Measurements from ENCODE around the gene ERN1. TPM values are rescaled to one million over a fixed set of nuclear protein-coding genes. Genes with fewer than 3 reads are reported as not detected.

The ERN1 gene
- total and polyA plus RNA-seq, 2 experiments from 2014 or later, result 10.3 to 16.5 TPM

DNA sequence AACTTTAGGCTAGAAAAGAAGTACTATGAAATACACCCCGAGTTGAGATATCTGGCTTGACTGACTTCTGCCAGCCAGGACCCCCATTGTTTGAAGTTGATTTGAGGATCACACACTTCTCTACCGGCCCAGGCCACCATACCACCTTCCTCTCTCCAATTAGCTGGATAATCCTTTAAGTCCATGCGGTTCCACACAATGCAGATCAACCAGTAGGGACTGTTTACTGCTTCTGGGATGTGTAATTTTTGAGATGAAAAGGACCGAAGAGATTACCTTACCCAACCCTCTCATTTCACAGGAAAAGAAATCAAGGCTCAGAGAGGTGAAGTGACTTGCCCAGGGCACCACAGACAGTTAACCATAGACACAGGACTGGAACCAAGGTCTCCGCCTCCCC lies 20.5 kb downstream of the ERN1 start:
- H2AFZ ChIP-seq, result no peak overlapping the region
- no peak overlapping the region for H3K27ac ChIP-seq
- H3K36me3 ChIP-seq (replicated peaks; ENCODE audit: insufficient read depth, low read depth), result no peaks in the 10 kb centered on the region
- WGBS (ENCODE audit: low lambda C conversion rate, missing lambda C conversion rate), result 70% methylated on average over 5 of the region's 5 CpGs
- no peak overlapping the region for H3K4me3 ChIP-seq
- no peaks in the 10 kb centered on the region for H3K9me2 ChIP-seq (replicated peaks; ENCODE audit: insufficient read depth)
- H3K79me2 ChIP-seq, result peaks cover 67% of the 10 kb centered on the region
- DNase-seq (ENCODE audit: low spot score), result no peak
- no peak overlapping the region for H3K4me2 ChIP-seq
- H3K4me1 ChIP-seq (ENCODE audit: insufficient read depth), result peaks cover 3% of the 10 kb centered on the region
- no peaks in the 10 kb centered on the region for H3K27me3 ChIP-seq
- TF ChIP-seq, protein P1, sequence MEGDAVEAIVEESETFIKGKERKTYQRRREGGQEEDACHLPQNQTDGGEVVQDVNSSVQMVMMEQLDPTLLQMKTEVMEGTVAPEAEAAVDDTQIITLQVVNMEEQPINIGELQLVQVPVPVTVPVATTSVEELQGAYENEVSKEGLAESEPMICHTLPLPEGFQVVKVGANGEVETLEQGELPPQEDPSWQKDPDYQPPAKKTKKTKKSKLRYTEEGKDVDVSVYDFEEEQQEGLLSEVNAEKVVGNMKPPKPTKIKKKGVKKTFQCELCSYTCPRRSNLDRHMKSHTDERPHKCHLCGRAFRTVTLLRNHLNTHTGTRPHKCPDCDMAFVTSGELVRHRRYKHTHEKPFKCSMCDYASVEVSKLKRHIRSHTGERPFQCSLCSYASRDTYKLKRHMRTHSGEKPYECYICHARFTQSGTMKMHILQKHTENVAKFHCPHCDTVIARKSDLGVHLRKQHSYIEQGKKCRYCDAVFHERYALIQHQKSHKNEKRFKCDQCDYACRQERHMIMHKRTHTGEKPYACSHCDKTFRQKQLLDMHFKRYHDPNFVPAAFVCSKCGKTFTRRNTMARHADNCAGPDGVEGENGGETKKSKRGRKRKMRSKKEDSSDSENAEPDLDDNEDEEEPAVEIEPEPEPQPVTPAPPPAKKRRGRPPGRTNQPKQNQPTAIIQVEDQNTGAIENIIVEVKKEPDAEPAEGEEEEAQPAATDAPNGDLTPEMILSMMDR (IDR thresholded peaks at IDR 0.05; ENCODE audit: poor library complexity), result no peak
- TF ChIP-seq EZH2phosphoT487 (IDR thresholded peaks at IDR 0.05; ENCODE audit: low read depth, severe bottlenecking, unreplicated experiment) (no peak), EZH2 (IDR thresholded peaks at IDR 0.05; ENCODE audit: borderline replicate concordance) (no peak)
- H4K20me1 ChIP-seq (ENCODE audit: insufficient read depth, poor library complexity, severe bottlenecking), result no peaks in the 10 kb centered on the region
- no peaks in the 10 kb centered on the region for H3K9me3 ChIP-seq (ENCODE audit: low read depth)

DNA sequence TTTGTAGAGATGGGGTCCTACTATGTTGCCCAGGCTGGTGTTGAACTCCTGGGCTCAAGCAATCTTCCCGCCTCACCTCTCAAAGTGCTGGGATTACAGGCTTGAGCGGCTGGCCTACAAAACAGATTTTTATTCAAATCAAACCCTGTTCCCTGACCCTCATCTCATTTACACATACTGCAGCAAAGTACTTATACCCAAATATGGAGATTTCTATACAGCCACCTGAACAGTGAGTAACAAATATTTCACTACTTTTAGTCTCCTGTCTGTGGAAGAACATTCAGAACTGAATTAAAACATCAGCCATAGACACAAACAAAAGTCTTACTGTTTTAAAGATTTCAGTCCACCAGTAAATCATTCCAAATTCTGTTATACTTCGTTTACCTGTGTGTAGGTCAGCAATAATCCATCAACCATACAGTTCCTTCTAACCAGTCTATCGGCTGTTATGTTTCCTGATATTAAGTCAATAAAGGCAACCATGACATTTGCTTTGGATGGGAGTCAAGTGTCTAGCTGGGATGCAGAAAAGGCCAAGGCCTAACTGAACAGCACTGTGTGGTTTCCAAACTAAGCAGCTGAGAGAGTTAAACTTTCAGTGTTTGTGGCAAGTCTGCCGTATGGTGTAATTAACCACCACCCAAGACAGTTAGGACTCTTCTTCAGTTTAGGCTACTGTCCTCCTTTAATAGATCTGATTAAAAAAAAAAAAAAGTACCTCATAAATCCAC lies 22.3 kb downstream of the ERN1 start:
- Histone ChIP-seq H3K9me2 (replicated peaks; ENCODE audit: insufficient read depth) (no peaks in the 10 kb centered on the region), H3K36me3 (replicated peaks; ENCODE audit: insufficient read depth, low read depth) (no peaks in the 10 kb centered on the region), H3K4me1 (ENCODE audit: insufficient read depth) (peaks cover 3% of the 10 kb centered on the region), H3K27ac (no peak overlapping the region), H4K20me1 (ENCODE audit: insufficient read depth, poor library complexity, severe bottlenecking) (no peaks in the 10 kb centered on the region), H3K27me3 (no peaks in the 10 kb centered on the region), H3K9me3 (ENCODE audit: low read depth) (no peaks in the 10 kb centered on the region), H3K79me2 (peaks cover 63% of the 10 kb centered on the region), H3K4me2 (no peak overlapping the region), H3K4me3 (no peak overlapping the region), H2AFZ (no peak overlapping the region)
- DNase-seq (ENCODE audit: low spot score), result no peak
- 86% methylated on average over 5 of the region's 5 CpGs for WGBS (ENCODE audit: low lambda C conversion rate, missing lambda C conversion rate)
- TF ChIP-seq EZH2 (IDR thresholded peaks at IDR 0.05; ENCODE audit: borderline replicate concordance) (no peak), EZH2phosphoT487 (IDR thresholded peaks at IDR 0.05; ENCODE audit: low read depth, severe bottlenecking, unreplicated experiment) (no peak)
- TF ChIP-seq, protein P1 (IDR thresholded peaks at IDR 0.05; ENCODE audit: poor library complexity), result no peak

DNA sequence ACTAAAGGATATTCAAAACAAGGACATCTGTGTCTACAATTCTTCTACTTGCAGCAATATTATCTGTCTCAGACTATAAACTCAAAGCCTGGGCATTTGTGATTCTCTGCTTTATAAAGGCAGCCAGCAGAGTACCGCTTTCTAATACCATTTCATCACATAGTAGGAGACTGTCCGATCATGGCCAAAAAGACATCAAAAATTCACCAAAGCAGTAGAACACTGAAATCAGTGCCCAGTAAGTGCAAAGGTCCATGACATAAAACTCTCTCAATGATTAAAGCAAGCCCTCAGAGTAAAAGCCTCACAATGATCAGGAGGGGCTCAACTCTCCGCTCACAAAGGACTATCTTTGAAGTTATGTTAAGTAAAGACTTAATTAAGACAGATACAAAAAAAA lies 23.0 kb downstream of the ERN1 start:
- H3K9me3 ChIP-seq (ENCODE audit: low read depth), result no peaks in the 10 kb centered on the region
- 92% methylated on average over 3 of the region's 3 CpGs for WGBS (ENCODE audit: low lambda C conversion rate, missing lambda C conversion rate)
- H3K27me3 ChIP-seq, result no peaks in the 10 kb centered on the region
- H3K79me2 ChIP-seq, result peaks cover 68% of the 10 kb centered on the region
- H2AFZ ChIP-seq, result no peak overlapping the region
- DNase-seq (ENCODE audit: low spot score), result no peak
- H4K20me1 ChIP-seq (ENCODE audit: insufficient read depth, poor library complexity, severe bottlenecking), result no peaks in the 10 kb centered on the region
- no peaks in the 10 kb centered on the region for H3K9me2 ChIP-seq (replicated peaks; ENCODE audit: insufficient read depth)
- TF ChIP-seq EZH2phosphoT487 (IDR thresholded peaks at IDR 0.05; ENCODE audit: low read depth, severe bottlenecking, unreplicated experiment), result no peak
- TF ChIP-seq, protein P1 (IDR thresholded peaks at IDR 0.05; ENCODE audit: poor library complexity), result no peak
- no peak for TF ChIP-seq EZH2 (IDR thresholded peaks at IDR 0.05; ENCODE audit: borderline replicate concordance)
- H3K36me3 ChIP-seq (replicated peaks; ENCODE audit: insufficient read depth, low read depth), result no peaks in the 10 kb centered on the region
- no peak overlapping the region for H3K27ac ChIP-seq
- H3K4me3 ChIP-seq, result no peak overlapping the region
- peaks cover 3% of the 10 kb centered on the region for H3K4me1 ChIP-seq (ENCODE audit: insufficient read depth)
- H3K4me2 ChIP-seq, result no peak overlapping the region
